Natural killer cell (primary cell): ENCODE data around the gene TPRN. TPM values are rescaled to one million over a fixed set of nuclear protein-coding genes. Genes with fewer than 3 reads are reported as not detected.

Experiments used
- ATAC-seq, 3 donors: fragments of 150-1000 bp in 2 of 3; fragments of 200-7000 bp in 1 of 3; cut with Tn5 transposase; 1 replicate in 1 of 3; 2 replicates in 2 of 3; pipeline ENCODE4 v1.10.0; 2021; ENCODE audit warnings: mild to moderate bottlenecking in 2 of 3, moderate library complexity in 2 of 3
- DNase-seq, 2 donors: peaks; one replicate each; pipeline versions ENCODE4 v3.0.0 to v3.0.0-alpha.2; 2013 to 2021; ENCODE audit warnings: mixed read lengths in 1 of 2
- H3K27ac ChIP-seq: one replicate; pipeline ENCODE4 v1.5.1; 2013; ENCODE audit warnings: mild to moderate bottlenecking, low read length
- H3K27me3 ChIP-seq: one replicate; pipeline ENCODE4 v1.6.1; 2013; ENCODE audit warnings: low read length; ENCODE audit not compliant: control insufficient read depth, insufficient read depth
- H3K36me3 ChIP-seq: one replicate; pipeline ENCODE4 v1.6.1; 2013; ENCODE audit warnings: low read length; ENCODE audit not compliant: control insufficient read depth, insufficient read depth
- H3K4me1 ChIP-seq: one replicate; pipeline ENCODE4 v1.6.1; 2013; ENCODE audit warnings: low read length; ENCODE audit not compliant: control insufficient read depth, insufficient read depth
- H3K4me3 ChIP-seq: one replicate; pipeline ENCODE4 v1.5.1; 2013; ENCODE audit warnings: low read length
- H3K9me3 ChIP-seq: one replicate; pipeline ENCODE4 v1.6.1; 2013; ENCODE audit warnings: low read length; ENCODE audit not compliant: control insufficient read depth, insufficient read depth
- H3K27ac Mint-ChIP-seq, 2 donors: one replicate each; pipeline ENCODE4 v1.8.0; 2022; ENCODE audit warnings: mild to moderate bottlenecking in 2 of 2, mixed read lengths in 2 of 2, moderate library complexity in 1 of 2
- H3K27me3 Mint-ChIP-seq, 2 donors: one replicate each; pipeline ENCODE4 v1.8.0; 2022; ENCODE audit warnings: low read depth in 2 of 2, mixed read lengths in 2 of 2
- H3K36me3 Mint-ChIP-seq: one replicate; pipeline ENCODE4 v1.8.0; 2022; ENCODE audit warnings: mixed read lengths
- H3K4me1 Mint-ChIP-seq, 2 donors: one replicate each; pipeline ENCODE4 v1.8.0; 2022; ENCODE audit warnings: mixed read lengths in 2 of 2
- H3K4me3 Mint-ChIP-seq: one replicate; pipeline ENCODE4 v1.8.0; 2022; ENCODE audit warnings: mild to moderate bottlenecking, moderate library complexity, mixed read lengths
- H3K9me3 Mint-ChIP-seq, 2 donors: one replicate each; pipeline ENCODE4 v1.8.0; 2022; ENCODE audit warnings: mixed read lengths in 2 of 2
- WGBS: methylation state at CpG from one replicate; pipeline ENCODE4 v1.1.7; 2013; ENCODE audit warnings: missing lambda C conversion rate; ENCODE audit not compliant: insufficient coverage; 5-methylcytosine and 5-hydroxymethylcytosine counted together
- intact Hi-C: fragments of 100-400 bp; cut with micrococcal nuclease; formaldehyde crosslinking; loops from one replicate; pipeline ENCODE4 v1.14.2; 2022
- total RNA-seq, 4 donors: library from RNA; stranded (reverse); fragments of 120-200 nt in 1 of 4; gene quantifications; one replicate each; pipeline versions ENCODE4 v1.2.3 to v1.2.4, GENCODE V29; 2013 to 2022
- TF ChIP-seq, protein P1 (sequence below): fragments of 200-600 bp; IDR thresholded peaks from one replicate; pipeline ENCODE4 v1.8.0; 2022; ENCODE audit warnings: antibody characterized with exemption

TPRN gene
- total RNA-seq, 3 donors from 2014 or later (not counting 1 experiment from before 2014, with no cell fraction given) = 8.2 to 10.6 (median 8.4) TPM

DNA sequence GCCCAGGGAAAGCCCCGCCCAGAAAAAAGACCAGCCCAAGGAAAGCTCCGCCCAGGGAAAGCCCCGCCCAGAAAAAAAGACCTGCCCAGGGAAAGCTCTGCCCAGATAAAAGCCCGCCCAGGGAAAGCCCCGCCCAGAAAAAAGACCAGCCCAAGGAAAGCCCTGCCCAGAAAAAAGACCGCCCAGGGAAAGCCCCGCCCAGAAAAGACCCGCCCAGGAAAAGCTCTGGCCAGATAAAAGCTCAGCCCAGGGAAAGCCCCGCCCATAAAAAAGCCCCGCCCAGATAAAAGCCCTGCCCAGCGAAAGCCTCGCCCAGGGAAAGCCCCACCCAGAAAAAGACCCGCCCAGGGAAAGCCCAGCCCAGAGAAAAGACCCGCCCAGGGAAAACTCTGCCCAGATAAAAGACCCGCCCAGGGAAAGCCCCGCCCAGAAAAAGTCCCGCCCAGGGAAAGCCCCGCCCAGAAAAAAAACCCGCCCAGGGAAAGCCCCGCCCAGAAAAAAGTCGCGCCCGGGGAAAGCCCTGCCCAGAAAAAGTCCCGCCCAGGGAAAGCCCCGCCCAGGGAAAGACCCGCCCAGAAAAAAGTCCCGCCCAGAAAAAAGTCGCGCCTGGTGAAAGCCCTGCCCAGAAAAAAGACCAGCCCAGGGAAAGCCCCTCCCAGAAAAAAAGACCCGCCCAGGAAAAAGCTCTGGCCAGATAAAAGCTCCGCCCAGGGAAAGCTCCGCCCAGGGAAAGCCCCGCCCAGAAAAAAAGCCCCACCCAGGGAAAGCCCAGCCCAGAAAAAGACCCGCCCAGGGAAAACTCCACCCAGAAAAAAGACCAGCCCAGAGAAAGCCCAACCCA lies 49.7 kb downstream of the TPRN start:
- Mint-ChIP-seq H3K27me3 (peaks cover 0 to 8% of the 10 kb centered on the region in 2 donors), H3K4me1 (no peaks in the 10 kb centered on the region), H3K27ac (peak overlapping the region in 1 of 2 donors; percentile 48), H3K36me3 (no peaks in the 10 kb centered on the region), H3K9me3 (no peaks in the 10 kb centered on the region), H3K4me3 (no peak overlapping the region)
- no peaks in the 10 kb centered on the region for H3K27me3 ChIP-seq
- peaks cover 8% of the 10 kb centered on the region for H3K4me1 ChIP-seq
- H3K4me3 ChIP-seq = no peak overlapping the region
- intact Hi-C loops = loop anchor here (2.0 kb wide), 1 partner anchor 42 kb away; no protein-coding TSS in a partner anchor
- H3K9me3 ChIP-seq = no peaks in the 10 kb centered on the region
- ATAC-seq (peak in 2 of 3 donors; percentile 21 to 40), DNase-seq (peak in 1 of 2 donors; percentile 66)
- H3K27ac ChIP-seq = no peak overlapping the region
- WGBS = 27% methylated on average over 33 of the region's 34 CpGs
- TF ChIP-seq, protein P1, sequence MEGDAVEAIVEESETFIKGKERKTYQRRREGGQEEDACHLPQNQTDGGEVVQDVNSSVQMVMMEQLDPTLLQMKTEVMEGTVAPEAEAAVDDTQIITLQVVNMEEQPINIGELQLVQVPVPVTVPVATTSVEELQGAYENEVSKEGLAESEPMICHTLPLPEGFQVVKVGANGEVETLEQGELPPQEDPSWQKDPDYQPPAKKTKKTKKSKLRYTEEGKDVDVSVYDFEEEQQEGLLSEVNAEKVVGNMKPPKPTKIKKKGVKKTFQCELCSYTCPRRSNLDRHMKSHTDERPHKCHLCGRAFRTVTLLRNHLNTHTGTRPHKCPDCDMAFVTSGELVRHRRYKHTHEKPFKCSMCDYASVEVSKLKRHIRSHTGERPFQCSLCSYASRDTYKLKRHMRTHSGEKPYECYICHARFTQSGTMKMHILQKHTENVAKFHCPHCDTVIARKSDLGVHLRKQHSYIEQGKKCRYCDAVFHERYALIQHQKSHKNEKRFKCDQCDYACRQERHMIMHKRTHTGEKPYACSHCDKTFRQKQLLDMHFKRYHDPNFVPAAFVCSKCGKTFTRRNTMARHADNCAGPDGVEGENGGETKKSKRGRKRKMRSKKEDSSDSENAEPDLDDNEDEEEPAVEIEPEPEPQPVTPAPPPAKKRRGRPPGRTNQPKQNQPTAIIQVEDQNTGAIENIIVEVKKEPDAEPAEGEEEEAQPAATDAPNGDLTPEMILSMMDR = no peak
- H3K36me3 ChIP-seq = no peaks in the 10 kb centered on the region

- intact Hi-C loops = loop anchor here (2.0 kb wide), 1 partner anchor 41 kb away; no protein-coding TSS in a partner anchor
- Histone ChIP-seq H3K27me3 (no peaks in the 10 kb centered on the region), H3K4me3 (no peak overlapping the region), H3K9me3 (no peaks in the 10 kb centered on the region), H3K27ac (no peak overlapping the region), H3K36me3 (no peaks in the 10 kb centered on the region), H3K4me1 (peaks cover 8% of the 10 kb centered on the region)
- WGBS = 59% methylated on average over 20 of the region's 20 CpGs
- no peak overlapping the region for H3K27ac Mint-ChIP-seq
- TF ChIP-seq, protein P1 = no peak
- no peaks in the 10 kb centered on the region for H3K36me3 Mint-ChIP-seq
- DNase-seq (no peak), ATAC-seq (no peak)
- H3K4me3 Mint-ChIP-seq = no peak overlapping the region
- H3K4me1 Mint-ChIP-seq = no peaks in the 10 kb centered on the region
- H3K27me3 Mint-ChIP-seq = peaks cover 0 to 8% of the 10 kb centered on the region in 2 donors
- H3K9me3 Mint-ChIP-seq = no peaks in the 10 kb centered on the region
Measured at GRCh38 chr9:137149942-137150616, 50.5 kb downstream of the TPRN start.

DNA sequence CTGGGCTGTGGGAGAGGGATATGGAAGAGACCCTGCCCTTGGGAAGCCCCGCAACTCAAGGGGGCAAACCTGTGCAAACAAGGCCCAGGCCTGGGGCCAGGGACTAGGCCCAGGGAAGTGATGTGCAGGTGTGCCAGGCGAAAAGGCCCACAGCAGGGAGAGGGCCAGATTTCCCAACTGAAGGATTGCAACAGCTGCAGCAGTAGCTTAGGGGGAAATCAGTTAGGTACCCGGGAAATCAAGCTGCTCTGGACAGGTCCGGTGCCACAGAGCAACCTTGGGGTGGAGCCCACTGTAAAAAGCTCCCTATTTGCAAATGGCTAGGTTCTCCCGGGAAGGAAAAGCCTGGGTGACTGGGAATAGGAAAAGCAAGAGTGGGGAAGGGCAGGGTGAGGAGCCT lies 51.2 kb downstream of the TPRN start:
- Histone ChIP-seq H3K4me1 (peaks cover 8% of the 10 kb centered on the region), H3K4me3 (no peak overlapping the region), H3K27ac (no peak overlapping the region), H3K27me3 (no peaks in the 10 kb centered on the region), H3K36me3 (no peaks in the 10 kb centered on the region), H3K9me3 (no peaks in the 10 kb centered on the region)
- Mint-ChIP-seq H3K27ac (no peak overlapping the region), H3K27me3 (peaks cover 0 to 8% of the 10 kb centered on the region in 2 donors), H3K36me3 (no peaks in the 10 kb centered on the region), H3K4me1 (no peaks in the 10 kb centered on the region), H3K4me3 (no peak overlapping the region), H3K9me3 (no peaks in the 10 kb centered on the region)
- DNase-seq = no peak
- no peak for ATAC-seq
- TF ChIP-seq, protein P1 = no peak
- WGBS = 94% methylated on average over 5 of the region's 5 CpGs
- intact Hi-C loops = no loop called here
